ENCODE results near the gene BRSK1.
A peak's percentile ranks its signal among the peaks of the same experiment; 100 is the strongest.

Gene BRSK1

DNA sequence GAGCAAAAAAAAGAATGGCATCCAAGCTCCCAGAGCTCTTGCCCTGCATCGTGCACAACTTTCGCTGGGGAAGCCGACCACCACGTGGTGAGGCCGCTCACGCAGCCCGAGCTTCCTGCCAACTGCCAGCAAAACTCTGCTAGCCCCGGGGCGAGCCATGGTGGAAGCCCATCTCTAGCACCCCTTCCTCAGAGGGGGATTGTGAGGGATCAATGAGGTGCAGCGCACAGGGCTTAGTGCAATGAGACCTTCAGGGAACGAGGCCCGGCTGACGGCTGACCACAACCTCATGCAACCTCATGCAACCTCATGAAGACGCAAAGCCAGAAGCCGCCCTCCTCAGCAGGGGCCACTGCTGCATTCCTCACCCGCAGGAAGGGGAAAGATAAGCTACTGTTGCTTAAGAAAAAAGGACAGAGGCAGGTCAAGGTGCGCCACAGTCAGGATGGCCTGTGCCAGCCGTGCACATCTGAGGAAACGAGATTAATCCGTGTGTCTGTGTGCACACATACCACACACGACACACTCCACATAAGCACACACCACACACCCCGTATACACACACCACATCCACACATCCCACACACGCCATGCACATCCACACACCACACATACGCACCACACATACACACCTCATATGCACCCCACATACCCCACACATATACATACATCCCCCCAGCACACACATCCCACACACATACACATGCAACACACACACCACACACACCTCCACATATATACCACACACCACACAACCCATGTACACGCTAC lies 13.4 kb upstream of the BRSK1 start:
- no peak overlapping the region for H2AFZ ChIP-seq (ENCODE audit: low read depth, low read length)
- H3K4me3 ChIP-seq (ENCODE audit: low read length): no peak overlapping the region
- peaks cover 3% of the 10 kb centered on the region for H3K9me3 ChIP-seq (ENCODE audit: low read length)
- H3K27me3 ChIP-seq (ENCODE audit: insufficient read depth, low read length): no peaks in the 10 kb centered on the region
- peaks cover 17% of the 10 kb centered on the region for H3K36me3 ChIP-seq (ENCODE audit: insufficient read depth, low read length)
- no peaks in the 10 kb centered on the region for H3K4me1 ChIP-seq (ENCODE audit: insufficient read depth, low read length)

DNA sequence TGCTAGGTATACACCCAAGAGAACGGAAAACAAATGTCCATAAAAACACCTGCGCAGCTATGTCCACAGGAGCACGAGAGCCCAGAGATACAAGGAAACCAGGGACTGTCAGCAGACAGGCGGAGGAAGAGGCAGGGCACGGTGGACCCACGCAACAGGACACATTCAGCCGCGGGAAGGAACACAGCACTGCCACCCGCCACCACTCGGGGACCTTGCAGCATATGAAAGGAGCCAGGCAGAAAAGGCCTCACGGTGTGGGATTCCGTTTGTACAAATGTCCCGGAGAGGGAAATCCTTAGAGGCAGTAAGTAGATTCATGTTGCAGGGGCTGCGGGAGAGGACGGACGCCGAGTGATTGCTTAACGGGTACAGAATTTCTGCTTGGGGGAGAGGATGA lies 11.7 kb upstream of the BRSK1 start:
- Histone ChIP-seq H3K4me1 (ENCODE audit: insufficient read depth, low read length) (no peaks in the 10 kb centered on the region), H3K9me3 (ENCODE audit: low read length) (peaks cover 3% of the 10 kb centered on the region), H2AFZ (ENCODE audit: low read depth, low read length) (no peak overlapping the region), H3K36me3 (ENCODE audit: insufficient read depth, low read length) (peaks cover 17% of the 10 kb centered on the region), H3K27me3 (ENCODE audit: insufficient read depth, low read length) (no peaks in the 10 kb centered on the region), H3K4me3 (ENCODE audit: low read length) (no peak overlapping the region)

DNA sequence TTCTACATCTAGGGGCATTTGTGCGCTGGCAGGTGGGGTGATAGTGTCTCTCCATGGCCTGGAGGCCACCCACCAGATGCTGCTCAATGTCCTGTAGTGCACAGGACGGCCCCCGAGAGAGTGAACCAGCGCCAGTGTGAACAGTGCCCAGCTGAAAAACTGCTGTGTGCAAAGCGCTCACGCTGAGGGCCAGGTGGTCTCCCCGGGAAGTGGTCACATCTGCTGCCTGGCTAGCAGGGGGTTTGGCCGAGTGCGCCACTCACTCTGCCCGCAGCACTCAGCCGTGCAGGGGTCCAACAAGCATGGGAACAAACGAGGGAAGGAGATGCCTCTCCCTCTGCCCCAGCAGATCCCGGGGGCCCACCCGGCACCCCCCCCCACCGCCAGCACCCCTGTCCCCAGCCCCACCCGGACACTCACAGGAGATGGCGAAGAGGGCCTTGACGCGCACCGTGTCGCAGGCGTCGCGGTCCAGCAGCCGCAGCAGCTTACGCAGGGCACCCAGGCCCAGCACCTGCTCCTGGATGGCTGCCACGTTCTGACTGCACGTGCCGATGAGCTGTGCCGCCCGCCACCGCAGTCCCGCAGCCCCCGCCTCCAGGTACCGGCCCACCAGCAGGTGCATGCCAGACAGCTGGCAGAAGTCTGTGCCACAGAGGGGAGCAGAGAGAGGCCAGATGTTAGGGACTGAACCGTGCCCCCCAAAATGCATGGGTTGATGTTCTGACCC lies 9.7 kb upstream of the BRSK1 start:
- Histone ChIP-seq H3K9me3 (ENCODE audit: low read length) (no peaks in the 10 kb centered on the region), H2AFZ (ENCODE audit: low read depth, low read length) (no peak overlapping the region), H3K4me1 (ENCODE audit: insufficient read depth, low read length) (peaks cover 5% of the 10 kb centered on the region), H3K4me3 (ENCODE audit: low read length) (no peak overlapping the region), H3K27me3 (ENCODE audit: insufficient read depth, low read length) (no peaks in the 10 kb centered on the region), H3K36me3 (ENCODE audit: insufficient read depth, low read length) (peaks cover 21% of the 10 kb centered on the region)

DNA sequence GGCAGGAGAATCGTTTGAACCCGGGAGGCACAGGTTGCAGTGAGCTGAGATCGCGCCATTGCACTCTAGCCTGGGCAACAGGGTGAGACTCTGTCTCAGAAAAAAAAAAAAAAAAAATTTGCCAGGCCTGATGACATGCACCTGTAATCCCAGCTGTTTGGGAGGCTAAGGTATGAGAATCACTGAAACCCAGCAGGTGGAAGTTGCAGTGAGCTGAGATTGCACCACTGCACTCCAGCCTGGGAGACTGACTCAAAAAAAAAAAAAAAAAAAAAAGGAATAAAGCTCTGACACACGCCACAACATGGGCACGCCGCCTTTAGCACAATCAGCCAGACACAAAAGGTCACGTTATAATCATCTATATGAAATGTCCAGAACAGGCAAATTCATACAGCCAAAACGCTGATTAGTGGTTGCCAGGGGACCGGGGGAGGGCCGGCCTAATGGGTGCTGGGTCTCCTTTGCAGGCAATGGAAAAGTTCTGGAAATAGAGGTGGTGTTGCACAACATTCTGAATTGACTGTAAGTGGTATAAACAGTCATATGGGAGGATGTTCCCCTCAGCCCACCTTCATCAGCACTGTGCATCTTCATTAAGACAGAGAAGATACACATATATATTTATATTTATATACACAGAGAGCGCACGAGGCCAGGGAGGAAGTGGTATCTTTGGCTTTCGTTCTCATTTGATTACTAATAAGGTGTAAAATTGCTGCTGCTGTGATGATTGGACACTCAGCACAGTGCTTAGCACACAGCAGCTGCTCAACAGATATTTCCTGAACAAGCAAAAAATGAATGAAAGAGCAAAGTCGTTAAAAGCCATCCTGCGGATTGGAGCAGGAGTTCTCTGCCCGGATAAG lies 7.7 kb upstream of the BRSK1 start:
- Histone ChIP-seq H3K36me3 (ENCODE audit: insufficient read depth, low read length) (peaks cover 18% of the 10 kb centered on the region), H2AFZ (ENCODE audit: low read depth, low read length) (no peak overlapping the region), H3K4me3 (ENCODE audit: low read length) (no peak overlapping the region), H3K27me3 (ENCODE audit: insufficient read depth, low read length) (no peaks in the 10 kb centered on the region), H3K9me3 (ENCODE audit: low read length) (no peaks in the 10 kb centered on the region), H3K4me1 (ENCODE audit: insufficient read depth, low read length) (peaks cover 12% of the 10 kb centered on the region)

DNA sequence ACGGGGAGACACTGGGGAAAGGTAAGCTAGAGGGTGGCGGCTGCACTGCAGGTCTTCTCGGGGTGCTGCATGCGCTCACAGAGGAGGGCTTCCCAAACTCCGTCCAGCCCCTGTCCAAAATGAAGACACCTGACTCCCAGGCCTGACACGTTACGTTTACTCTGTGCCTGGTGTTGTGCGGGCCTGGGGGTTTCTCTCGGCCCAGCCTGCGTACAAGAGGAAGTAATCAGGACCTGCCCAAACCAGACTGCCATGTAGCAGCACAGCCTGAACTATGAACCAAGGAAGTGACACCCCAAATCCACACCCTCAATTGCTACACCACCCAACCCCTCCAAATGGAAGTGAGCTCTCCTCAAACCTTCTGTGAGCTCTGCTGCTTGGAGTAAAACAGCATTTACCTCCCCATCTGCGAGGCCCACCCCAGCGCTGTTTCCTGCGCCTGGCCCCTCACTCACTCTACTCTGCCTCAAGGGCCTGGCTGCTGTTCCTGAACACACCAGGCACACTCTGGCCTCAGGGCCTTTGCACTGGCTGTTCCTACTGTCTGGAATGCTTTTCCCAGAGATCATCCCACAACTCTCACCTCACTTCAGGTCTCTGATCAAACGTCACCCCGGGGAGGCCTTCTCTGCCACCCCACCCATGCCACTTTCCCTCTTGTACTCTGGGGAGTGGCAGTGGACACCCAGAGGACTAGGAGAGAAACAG lies 6.9 kb upstream of the BRSK1 start:
- Histone ChIP-seq H2AFZ (ENCODE audit: low read depth, low read length) (no peak overlapping the region), H3K27me3 (ENCODE audit: insufficient read depth, low read length) (no peaks in the 10 kb centered on the region), H3K9me3 (ENCODE audit: low read length) (no peaks in the 10 kb centered on the region), H3K36me3 (ENCODE audit: insufficient read depth, low read length) (peaks cover 18% of the 10 kb centered on the region), H3K4me3 (ENCODE audit: low read length) (no peak overlapping the region), H3K4me1 (ENCODE audit: insufficient read depth, low read length) (peaks cover 12% of the 10 kb centered on the region)

DNA sequence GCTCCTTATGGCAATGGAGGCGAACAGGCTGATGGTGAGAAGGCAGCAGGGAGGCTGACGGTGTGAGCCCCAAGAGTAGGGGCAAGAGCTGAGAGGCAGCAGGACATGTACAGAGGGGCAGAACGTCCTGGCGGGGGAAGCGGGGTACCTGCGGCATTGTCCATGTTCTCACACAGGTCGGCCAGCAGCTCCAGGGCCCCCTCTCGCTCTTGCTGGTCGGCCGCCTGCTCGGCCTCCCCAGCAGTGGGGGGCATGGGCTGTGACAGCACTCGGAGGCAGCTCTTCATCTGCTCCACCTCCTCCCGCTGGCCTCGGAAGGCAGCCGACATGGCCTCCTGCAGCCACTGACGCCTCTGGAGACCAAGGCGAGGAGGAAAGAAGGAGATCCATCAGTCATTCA lies 6.3 kb upstream of the BRSK1 start:
- peaks cover 14% of the 10 kb centered on the region for H3K36me3 ChIP-seq (ENCODE audit: insufficient read depth, low read length)
- H3K4me1 ChIP-seq (ENCODE audit: insufficient read depth, low read length): peaks cover 12% of the 10 kb centered on the region
- H3K9me3 ChIP-seq (ENCODE audit: low read length): no peaks in the 10 kb centered on the region
- H3K27me3 ChIP-seq (ENCODE audit: insufficient read depth, low read length): no peaks in the 10 kb centered on the region
- H3K4me3 ChIP-seq (ENCODE audit: low read length): no peak overlapping the region
- H2AFZ ChIP-seq (ENCODE audit: low read depth, low read length): no peak overlapping the region

DNA sequence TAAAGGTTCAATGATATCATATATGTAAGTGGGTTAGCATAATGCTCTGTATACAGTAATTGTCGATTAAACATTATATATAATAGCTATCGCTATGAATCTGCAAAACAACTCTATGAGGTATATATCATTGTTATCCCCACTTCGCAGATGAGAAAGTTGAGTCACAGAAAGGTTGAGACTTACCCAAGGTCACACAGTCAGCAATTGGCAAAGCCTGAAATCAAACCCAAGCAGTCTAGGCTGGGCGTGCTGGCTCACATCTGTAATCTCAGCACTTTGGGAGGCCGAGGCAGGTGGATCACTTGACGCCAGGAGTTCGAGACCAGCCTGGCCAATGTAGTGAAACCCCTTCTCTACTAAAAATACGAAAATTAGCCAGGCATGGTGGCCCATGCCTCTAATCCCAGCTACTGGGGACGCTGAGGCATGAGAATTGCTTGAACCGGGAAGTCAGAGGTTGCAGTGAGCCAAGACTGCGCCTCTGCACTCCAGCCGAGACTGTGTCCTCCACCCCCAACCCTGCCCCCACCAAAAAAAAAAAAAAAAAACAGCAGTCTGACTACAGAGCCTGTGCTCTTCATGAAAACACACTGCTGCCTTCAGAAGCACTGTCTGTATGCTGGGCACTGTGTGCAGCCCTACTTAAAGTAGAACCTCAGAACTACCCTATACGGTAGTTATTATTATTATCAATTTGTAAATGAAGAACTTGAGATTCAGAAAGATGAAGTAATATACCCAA lies 5.2 kb upstream of the BRSK1 start:
- peak overlapping the region; percentile 66 for H3K4me3 ChIP-seq (ENCODE audit: low read length)

DNA sequence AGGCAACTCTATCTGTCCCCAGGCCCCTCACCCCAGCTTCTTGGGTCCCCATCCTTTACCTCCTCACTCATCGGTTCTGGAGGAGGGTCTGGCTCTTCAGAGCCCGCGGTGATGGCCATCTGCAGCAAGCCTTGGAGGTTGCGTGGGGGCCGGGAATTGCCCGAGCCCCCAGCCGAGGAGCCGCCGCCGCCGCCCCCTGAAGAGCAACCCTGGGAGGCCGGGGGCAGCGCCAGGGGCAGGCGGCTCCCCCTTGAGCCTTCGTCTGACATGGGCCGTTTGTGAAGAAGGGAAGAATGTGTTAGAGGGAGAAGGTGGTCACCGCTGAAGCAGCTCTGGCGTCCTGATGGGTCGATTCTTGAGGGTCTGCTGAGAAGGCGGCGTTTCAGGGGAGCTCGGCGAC lies 4.5 kb upstream of the BRSK1 start:
- peaks cover 18% of the 10 kb centered on the region for H3K4me1 ChIP-seq (ENCODE audit: insufficient read depth, low read length)
- H3K9me3 ChIP-seq (ENCODE audit: low read length): no peaks in the 10 kb centered on the region
- H3K4me3 ChIP-seq (ENCODE audit: low read length): peak overlapping the region; percentile 66
- H3K27me3 ChIP-seq (ENCODE audit: insufficient read depth, low read length): no peaks in the 10 kb centered on the region
- no peak overlapping the region for H2AFZ ChIP-seq (ENCODE audit: low read depth, low read length)
- H3K36me3 ChIP-seq (ENCODE audit: insufficient read depth, low read length): peaks cover 6% of the 10 kb centered on the region

More for the DNA sequence above, 5.2 kb upstream of the BRSK1 start:
- Histone ChIP-seq H3K27me3 (ENCODE audit: insufficient read depth, low read length) (no peaks in the 10 kb centered on the region), H2AFZ (ENCODE audit: low read depth, low read length) (no peak overlapping the region), H3K36me3 (ENCODE audit: insufficient read depth, low read length) (peaks cover 9% of the 10 kb centered on the region), H3K4me1 (ENCODE audit: insufficient read depth, low read length) (peaks cover 17% of the 10 kb centered on the region), H3K9me3 (ENCODE audit: low read length) (no peaks in the 10 kb centered on the region)

DNA sequence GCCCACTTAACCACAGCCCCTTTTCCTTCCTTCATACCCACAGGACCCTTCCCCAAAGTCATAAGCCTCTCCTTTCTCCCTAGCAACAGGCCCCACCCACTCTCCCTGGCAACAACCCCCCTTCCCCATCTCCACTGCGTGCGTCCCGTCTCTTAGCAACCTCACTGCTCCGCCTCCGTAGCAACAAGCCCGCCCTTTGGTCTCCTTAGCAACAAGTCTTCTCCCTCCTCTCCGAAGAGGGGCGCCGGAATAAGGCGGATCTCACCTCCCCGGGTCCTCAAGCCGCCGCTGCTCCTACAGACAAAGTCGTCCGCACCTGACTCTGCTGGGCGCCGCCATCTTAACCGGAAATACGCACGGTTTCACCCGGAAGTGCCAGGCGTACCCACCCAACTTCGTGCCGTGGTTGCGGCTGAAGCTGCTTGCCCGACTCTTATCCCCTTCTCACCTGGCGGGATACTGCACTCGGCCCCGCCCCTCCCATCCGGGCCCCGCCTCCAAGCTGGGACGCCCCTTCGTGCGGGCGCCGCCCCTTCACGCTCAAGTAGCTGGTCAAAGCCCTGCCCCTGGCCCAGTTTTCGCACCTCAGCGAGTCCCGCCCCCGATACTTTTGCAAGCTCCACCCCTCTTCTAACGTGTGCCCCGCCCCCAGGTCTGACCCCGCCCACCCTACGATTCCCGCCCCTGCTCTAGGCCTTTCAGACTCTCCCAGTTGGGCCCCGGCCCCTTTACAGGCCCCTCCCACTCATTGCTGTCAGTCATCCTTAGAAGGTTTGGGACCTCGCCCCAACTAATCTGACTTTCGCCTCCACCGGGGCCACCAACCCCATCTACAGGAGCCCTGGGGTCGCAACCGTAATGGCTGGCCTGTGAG lies 3.8 kb upstream of the BRSK1 start, which contains the start of gene HSPBP1:
HSPBP1 (minus strand) TSS at position 341 of the 874 bp plus-strand sequence. CDS start 502 bp downstream, outside the sequence.
- H3K9me3 ChIP-seq (ENCODE audit: low read length): no peaks in the 10 kb centered on the region
- H3K27me3 ChIP-seq (ENCODE audit: insufficient read depth, low read length): no peaks in the 10 kb centered on the region
- H3K4me3 ChIP-seq (ENCODE audit: low read length): peak within 1 kb of the TSS; percentile 66
- H2AFZ ChIP-seq (ENCODE audit: low read depth, low read length): peak within 1 kb of the TSS; percentile 66
- peaks cover 21% of the 10 kb centered on the region for H3K4me1 ChIP-seq (ENCODE audit: insufficient read depth, low read length)
- peaks cover 6% of the 10 kb centered on the region for H3K36me3 ChIP-seq (ENCODE audit: insufficient read depth, low read length)

DNA sequence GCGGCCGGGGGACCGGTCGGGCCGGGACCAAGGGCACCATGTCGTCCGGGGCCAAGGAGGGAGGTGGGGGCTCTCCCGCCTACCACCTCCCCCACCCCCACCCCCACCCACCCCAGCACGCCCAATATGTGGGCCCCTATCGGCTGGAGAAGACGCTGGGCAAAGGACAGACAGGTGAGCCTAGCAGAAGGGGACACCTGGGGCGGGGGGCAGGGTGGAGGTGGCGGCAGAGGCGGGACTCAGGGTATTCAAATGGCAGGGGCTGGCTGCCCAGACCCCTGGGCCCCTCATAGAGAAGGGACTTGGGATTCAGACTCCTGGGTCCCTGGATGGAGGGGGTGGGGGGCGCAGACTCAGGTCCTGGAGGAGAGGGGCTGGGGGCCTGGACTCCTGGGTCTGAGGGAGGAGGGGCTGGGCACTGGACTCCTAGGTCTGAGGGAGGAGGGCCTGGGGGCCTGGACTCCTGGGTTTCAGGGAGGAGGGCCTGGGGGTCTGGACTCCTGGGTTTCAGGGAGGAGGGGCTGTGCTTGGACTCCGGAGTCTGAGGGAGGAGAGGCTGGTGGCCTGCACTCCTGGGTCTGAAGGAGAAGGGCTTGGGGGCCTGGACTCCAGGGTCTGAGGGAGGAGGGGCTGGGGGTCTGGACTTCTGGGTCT lies 735 bp downstream of the BRSK1 start:
- Histone ChIP-seq H3K36me3 (ENCODE audit: insufficient read depth, low read length) (peaks cover 25% of the 10 kb centered on the region), H3K9me3 (ENCODE audit: low read length) (no peaks in the 10 kb centered on the region), H3K27me3 (ENCODE audit: insufficient read depth, low read length) (no peaks in the 10 kb centered on the region), H2AFZ (ENCODE audit: low read depth, low read length) (no peak overlapping the region), H3K4me3 (ENCODE audit: low read length) (peak overlapping the region; percentile 58), H3K4me1 (ENCODE audit: insufficient read depth, low read length) (peaks cover 23% of the 10 kb centered on the region)

All from neuron (in vitro differentiated cells).